ENCODE results near the gene SPIN3.

The SPIN3 gene

DNA sequence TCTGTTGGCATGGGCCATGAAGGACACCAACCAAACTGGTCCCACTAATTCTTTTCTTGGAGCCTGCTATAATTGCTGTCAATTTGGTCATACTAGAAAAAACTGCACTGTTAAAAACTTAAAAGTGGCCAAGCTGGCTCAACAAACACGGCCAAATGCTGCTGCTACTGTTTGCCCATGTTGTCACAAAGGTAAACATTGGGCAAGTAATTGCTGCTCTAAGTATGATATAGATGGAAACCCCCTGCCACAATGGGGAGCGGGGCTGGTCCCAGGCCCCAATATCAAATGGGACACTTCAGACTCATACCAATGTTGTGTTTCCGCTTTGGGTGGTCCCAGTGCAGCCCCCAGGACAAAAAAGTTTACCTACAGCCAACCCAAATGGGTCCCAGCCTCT, 52.1 kb downstream of the SPIN3 start:
- no peak overlapping the region for H3K4me3 ChIP-seq (ENCODE audit: insufficient read length, low read depth)

More for the DNA sequence above, 52.1 kb downstream of the SPIN3 start:
- Histone ChIP-seq H3K9ac (ENCODE audit: insufficient read length, low read depth) (no peak overlapping the region), H3K4me1 (ENCODE audit: insufficient read depth, insufficient read length) (no peaks in the 10 kb centered on the region), H3K9me3 (ENCODE audit: insufficient read depth, low read length) (0 out of 2 replicates have a peak, but pooled peaks cover 6% of the 10 kb centered on the region), H3K36me3 (ENCODE audit: insufficient read depth, insufficient read length, low read length) (no peaks in the 10 kb centered on the region), H3K27me3 (ENCODE audit: insufficient read depth, insufficient read length) (no peaks in the 10 kb centered on the region)
- TF ChIP-seq SUZ12 (IDR thresholded peaks at IDR 0.05; ENCODE audit: extremely low read depth, insufficient read depth, insufficient read length) (no peak), YY1 (IDR thresholded peaks at IDR 0.05; ENCODE audit: insufficient read depth, insufficient read length) (no peak), ZNF274 (IDR thresholded peaks at IDR 0.05; ENCODE audit: low read depth, low read length) (no peak)
- no peak for DNase-seq (ENCODE audit: low read depth, low spot score)
